GM23338 (cell line): ENCODE results near the gene HSF4. TPM values are rescaled to one million over a fixed set of nuclear protein-coding genes. Genes with fewer than 3 reads are reported as not detected.

ENCODE experiments used
- ATAC-seq: fragments of 200-7000 bp; cut with Tn5 transposase; 3 replicates; pipeline ENCODE4 v1.9.1; 2020
- DNase-seq: peaks from one replicate; pipeline ENCODE4 v3.0.0-alpha.2; 2015; ENCODE audit warnings: low spot score
- H2AFZ ChIP-seq: fragments of 200-600 bp; sonication (generic); 2 replicates; pipeline ENCODE4 v1.8.0; 2016; ENCODE audit warnings: antibody characterized with exemption, mild to moderate bottlenecking, moderate library complexity
- H3F3A ChIP-seq: fragments of 200-600 bp; sonication (generic); replicated peaks from 2 replicates; pipeline ENCODE4 v1.8.0; 2017; ENCODE audit warnings: antibody characterized with exemption, mixed run types, low read depth
- H3K27ac ChIP-seq: fragments of 200-600 bp; sonication (generic); 2 replicates; pipeline ENCODE4 v1.6.1; 2016; ENCODE audit warnings: low read depth
- H3K27me3 ChIP-seq: fragments of 200-600 bp; sonication (generic); 2 replicates; pipeline ENCODE4 v1.8.0; 2016; ENCODE audit warnings: mild to moderate bottlenecking, mixed run types, moderate library complexity; ENCODE audit not compliant: insufficient read depth
- H3K36me3 ChIP-seq: fragments of 200-600 bp; sonication (generic); 2 replicates; pipeline ENCODE4 v1.8.0; 2016; ENCODE audit warnings: mild to moderate bottlenecking; ENCODE audit not compliant: insufficient read depth
- H3K4me1 ChIP-seq: fragments of 200-600 bp; sonication (generic); 2 replicates; pipeline ENCODE4 v1.8.0; 2016; ENCODE audit warnings: mild to moderate bottlenecking, moderate library complexity; ENCODE audit not compliant: insufficient read depth
- H3K4me2 ChIP-seq: fragments of 200-600 bp; sonication (generic); 2 replicates; pipeline ENCODE4 v1.7.1; 2017; ENCODE audit warnings: mixed run types
- H3K4me3 ChIP-seq: fragments of 200-600 bp; sonication (generic); 2 replicates; pipeline ENCODE4 v1.6.1; 2016; ENCODE audit warnings: mixed run types
- H3K79me2 ChIP-seq: fragments of 200-600 bp; sonication (generic); replicated peaks from 2 replicates; pipeline ENCODE4 v1.8.0; 2017; ENCODE audit warnings: mild to moderate bottlenecking; ENCODE audit not compliant: insufficient read depth
- H3K9me2 ChIP-seq: fragments of 200-600 bp; sonication (generic); 2 replicates; pipeline ENCODE4 v1.8.0; 2017; ENCODE audit not compliant: insufficient read depth
- H4K20me1 ChIP-seq: fragments of 200-600 bp; sonication (generic); replicated peaks from 2 replicates; pipeline ENCODE4 v1.8.0; 2017; ENCODE audit warnings: mild to moderate bottlenecking; ENCODE audit not compliant: insufficient read depth
- H3K27ac Mint-ChIP-seq: 2 replicates; pipeline ENCODE4 v1.8.0; 2020; ENCODE audit warnings: inconsistent platforms, mild to moderate bottlenecking, moderate library complexity, mixed read lengths
- H3K27me3 Mint-ChIP-seq: 3 replicates; pipeline ENCODE4 v1.8.0; 2022; ENCODE audit warnings: low read depth, mild to moderate bottlenecking, moderate library complexity, mixed read lengths, inconsistent platforms; ENCODE audit not compliant: insufficient read depth, poor library complexity
- H3K36me3 Mint-ChIP-seq: 3 replicates; pipeline ENCODE4 v1.8.0; 2021; ENCODE audit warnings: low read depth, mild to moderate bottlenecking, inconsistent platforms, moderate library complexity, mixed read lengths
- H3K4me1 Mint-ChIP-seq: 3 replicates; pipeline ENCODE4 v1.8.0; 2020; ENCODE audit warnings: mild to moderate bottlenecking, inconsistent platforms, mixed read lengths
- H3K4me3 Mint-ChIP-seq: 3 replicates; pipeline ENCODE4 v1.8.0; 2021; ENCODE audit warnings: moderate library complexity, mild to moderate bottlenecking, inconsistent platforms, mixed read lengths
- H3K9me3 Mint-ChIP-seq: 3 replicates; pipeline ENCODE4 v1.8.0; 2020; ENCODE audit warnings: moderate library complexity, mild to moderate bottlenecking, inconsistent platforms, mixed read lengths
- CREB1 ChIP-seq: fragments of 250-450 bp; sonication (Bioruptor Pico); IDR thresholded peaks from 2 replicates; pipeline ENCODE4 v1.5.0; 2020; ENCODE audit warnings: low read depth, mild to moderate bottlenecking, moderate library complexity
- CTCF ChIP-seq, 2 experiments: fragments of 200-600 bp in 1 of 2; sonication (generic) in 1 of 2; conservative IDR thresholded peaks; 2 replicates each; pipeline versions ENCODE4 v1.5.1 to v1.6.1; 2016 to 2017; ENCODE audit warnings: antibody characterized with exemption in 2 of 2, low read depth in 2 of 2, mild to moderate bottlenecking in 2 of 2, moderate library complexity in 1 of 2
- ETS1 ChIP-seq: IDR thresholded peaks from 2 replicates; pipeline ENCODE4 v1.6.1; 2016; ENCODE audit warnings: antibody characterized with exemption
- EZH2 ChIP-seq: fragments of 200-600 bp; sonication (generic); IDR thresholded peaks from one replicate; pipeline ENCODE4 v1.8.0; 2017; ENCODE audit warnings: antibody characterized with exemption, mild to moderate bottlenecking, low read depth; ENCODE audit not compliant: unreplicated experiment
- EZH2phosphoT487 ChIP-seq: fragments of 200-600 bp; sonication (generic); IDR thresholded peaks from one replicate; pipeline ENCODE4 v1.8.1; 2018; ENCODE audit warnings: antibody characterized with exemption; ENCODE audit not compliant: unreplicated experiment
- JUNB ChIP-seq: IDR thresholded peaks from one replicate; pipeline ENCODE4 v1.6.1; 2016; ENCODE audit warnings: antibody characterized with exemption; ENCODE audit not compliant: unreplicated experiment
- NANOG ChIP-seq: IDR thresholded peaks from 2 replicates; pipeline ENCODE4 v1.6.1; 2016; ENCODE audit warnings: antibody characterized with exemption, borderline replicate concordance
- POLR2AphosphoS5 ChIP-seq: IDR thresholded peaks from 2 replicates; pipeline ENCODE4 v1.6.1; 2016; ENCODE audit warnings: antibody characterized with exemption, low read depth
- REST ChIP-seq: IDR thresholded peaks from one replicate; pipeline ENCODE4 v1.6.1; 2018; ENCODE audit warnings: antibody characterized with exemption; ENCODE audit not compliant: unreplicated experiment
- STAT1 ChIP-seq: IDR thresholded peaks from one replicate; pipeline ENCODE4 v1.6.1; 2016; ENCODE audit warnings: antibody characterized with exemption; ENCODE audit not compliant: unreplicated experiment
- ZNF114 ChIP-seq: fragments of 250-450 bp; sonication (Bioruptor Pico); IDR thresholded peaks from 2 replicates; pipeline ENCODE4 v1.5.0; 2020; ENCODE audit warnings: mild to moderate bottlenecking, moderate library complexity
- ZNF331 ChIP-seq: fragments of 250-450 bp; sonication (Bioruptor Pico); IDR thresholded peaks from 2 replicates; pipeline ENCODE4 v1.5.0; 2020; ENCODE audit warnings: low read depth, mild to moderate bottlenecking, moderate library complexity
- polyA plus RNA-seq: library from polyadenylated mRNA; unstranded; fragments of >200 nt; fragmentation: Nextera tagmentation; extraction: Ambion mirVana; gene quantifications from 2 replicates; pipeline ENCODE4 v1.2.1, GENCODE V29; 2016
- total RNA-seq: library from RNA; depleted of rRNA; stranded (reverse); fragments of >200 nt; shearing (Covaris generic); gene quantifications from 2 replicates; pipeline ENCODE4 v1.2.3, GENCODE V29; 2014
- TF ChIP-seq, protein P1 (sequence below): fragments of 250-450 bp; sonication (Bioruptor Pico); IDR thresholded peaks from 2 replicates; pipeline ENCODE4 v1.5.0; 2020; ENCODE audit warnings: mild to moderate bottlenecking, moderate library complexity

Gene HSF4
- total and polyA plus RNA-seq, 2 experiments from 2014 or later = 0.19 to 1.3 TPM

GRCh38 chr16:67148656-67149275 lies 15.8 kb upstream of the HSF4 start:
- H3K36me3 Mint-ChIP-seq = peaks cover 26% of the 10 kb centered on the region
- ATAC-seq (no peak), DNase-seq (no peak)
- H3K27ac Mint-ChIP-seq = no peak overlapping the region
- TF ChIP-seq REST (no peak), ZNF331 (no peak), JUNB (no peak), EZH2phosphoT487 (no peak), POLR2AphosphoS5 (no peak), STAT1 (no peak), ZNF114 (CRISPR knock-in tag) (no peak), CREB1 (no peak), ETS1 (no peak), CTCF (conservative IDR thresholded peaks at IDR 0.05; ENCODE audit: low read depth in 2 of 2) (no peak), EZH2 (no peak), NANOG (no peak)
- TF ChIP-seq, protein P1, sequence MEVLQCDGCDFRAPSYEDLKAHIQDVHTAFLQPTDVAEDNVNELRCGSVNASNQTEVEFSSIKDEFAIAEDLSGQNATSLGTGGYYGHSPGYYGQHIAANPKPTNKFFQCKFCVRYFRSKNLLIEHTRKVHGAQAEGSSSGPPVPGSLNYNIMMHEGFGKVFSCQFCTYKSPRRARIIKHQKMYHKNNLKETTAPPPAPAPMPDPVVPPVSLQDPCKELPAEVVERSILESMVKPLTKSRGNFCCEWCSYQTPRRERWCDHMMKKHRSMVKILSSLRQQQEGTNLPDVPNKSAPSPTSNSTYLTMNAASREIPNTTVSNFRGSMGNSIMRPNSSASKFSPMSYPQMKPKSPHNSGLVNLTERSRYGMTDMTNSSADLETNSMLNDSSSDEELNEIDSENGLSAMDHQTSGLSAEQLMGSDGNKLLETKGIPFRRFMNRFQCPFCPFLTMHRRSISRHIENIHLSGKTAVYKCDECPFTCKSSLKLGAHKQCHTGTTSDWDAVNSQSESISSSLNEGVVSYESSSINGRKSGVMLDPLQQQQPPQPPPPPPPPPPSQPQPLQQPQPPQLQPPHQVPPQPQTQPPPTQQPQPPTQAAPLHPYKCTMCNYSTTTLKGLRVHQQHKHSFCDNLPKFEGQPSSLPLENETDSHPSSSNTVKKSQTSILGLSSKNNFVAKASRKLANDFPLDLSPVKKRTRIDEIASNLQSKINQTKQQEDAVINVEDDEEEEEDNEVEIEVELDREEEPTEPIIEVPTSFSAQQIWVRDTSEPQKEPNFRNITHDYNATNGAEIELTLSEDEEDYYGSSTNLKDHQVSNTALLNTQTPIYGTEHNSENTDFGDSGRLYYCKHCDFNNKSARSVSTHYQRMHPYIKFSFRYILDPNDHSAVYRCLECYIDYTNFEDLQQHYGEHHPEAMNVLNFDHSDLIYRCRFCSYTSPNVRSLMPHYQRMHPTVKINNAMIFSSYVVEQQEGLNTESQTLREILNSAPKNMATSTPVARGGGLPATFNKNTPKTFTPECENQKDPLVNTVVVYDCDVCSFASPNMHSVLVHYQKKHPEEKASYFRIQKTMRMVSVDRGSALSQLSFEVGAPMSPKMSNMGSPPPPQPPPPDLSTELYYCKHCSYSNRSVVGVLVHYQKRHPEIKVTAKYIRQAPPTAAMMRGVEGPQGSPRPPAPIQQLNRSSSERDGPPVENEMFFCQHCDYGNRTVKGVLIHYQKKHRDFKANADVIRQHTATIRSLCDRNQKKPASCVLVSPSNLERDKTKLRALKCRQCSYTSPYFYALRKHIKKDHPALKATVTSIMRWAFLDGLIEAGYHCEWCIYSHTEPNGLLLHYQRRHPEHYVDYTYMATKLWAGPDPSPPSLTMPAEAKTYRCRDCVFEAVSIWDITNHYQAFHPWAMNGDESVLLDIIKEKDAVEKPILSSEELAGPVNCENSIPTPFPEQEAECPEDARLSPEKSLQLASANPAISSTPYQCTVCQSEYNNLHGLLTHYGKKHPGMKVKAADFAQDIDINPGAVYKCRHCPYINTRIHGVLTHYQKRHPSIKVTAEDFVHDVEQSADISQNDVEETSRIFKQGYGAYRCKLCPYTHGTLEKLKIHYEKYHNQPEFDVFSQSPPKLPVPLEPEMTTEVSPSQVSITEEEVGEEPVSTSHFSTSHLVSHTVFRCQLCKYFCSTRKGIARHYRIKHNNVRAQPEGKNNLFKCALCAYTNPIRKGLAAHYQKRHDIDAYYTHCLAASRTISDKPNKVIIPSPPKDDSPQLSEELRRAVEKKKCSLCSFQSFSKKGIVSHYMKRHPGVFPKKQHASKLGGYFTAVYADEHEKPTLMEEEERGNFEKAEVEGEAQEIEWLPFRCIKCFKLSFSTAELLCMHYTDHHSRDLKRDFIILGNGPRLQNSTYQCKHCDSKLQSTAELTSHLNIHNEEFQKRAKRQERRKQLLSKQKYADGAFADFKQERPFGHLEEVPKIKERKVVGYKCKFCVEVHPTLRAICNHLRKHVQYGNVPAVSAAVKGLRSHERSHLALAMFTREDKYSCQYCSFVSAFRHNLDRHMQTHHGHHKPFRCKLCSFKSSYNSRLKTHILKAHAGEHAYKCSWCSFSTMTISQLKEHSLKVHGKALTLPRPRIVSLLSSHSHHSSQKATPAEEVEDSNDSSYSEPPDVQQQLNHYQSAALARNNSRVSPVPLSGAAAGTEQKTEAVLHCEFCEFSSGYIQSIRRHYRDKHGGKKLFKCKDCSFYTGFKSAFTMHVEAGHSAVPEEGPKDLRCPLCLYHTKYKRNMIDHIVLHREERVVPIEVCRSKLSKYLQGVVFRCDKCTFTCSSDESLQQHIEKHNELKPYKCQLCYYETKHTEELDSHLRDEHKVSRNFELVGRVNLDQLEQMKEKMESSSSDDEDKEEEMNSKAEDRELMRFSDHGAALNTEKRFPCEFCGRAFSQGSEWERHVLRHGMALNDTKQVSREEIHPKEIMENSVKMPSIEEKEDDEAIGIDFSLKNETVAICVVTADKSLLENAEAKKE (CRISPR knock-in tag) = no peak
- peaks cover 10% of the 10 kb centered on the region; the same call in 2 of the 3 replicates for H3K4me1 Mint-ChIP-seq
- H3K4me3 Mint-ChIP-seq = peak overlapping the region; percentile 58; the same call in 1 of the 3 replicates
- Histone ChIP-seq H3K4me3 (no peak overlapping the region), H3K4me1 (peaks cover 6% of the 10 kb centered on the region; the same call in 1 of the 2 replicates), H3K27ac (no peak overlapping the region), H3K9me2 (no peaks in the 10 kb centered on the region), H3K79me2 (no peaks in the 10 kb centered on the region), H4K20me1 (no peaks in the 10 kb centered on the region; the same call in none of the 2 replicates), H3K36me3 (no peaks in the 10 kb centered on the region), H3K27me3 (peaks cover 57% of the 10 kb centered on the region), H3F3A (0 out of 2 replicates have a peak, but pooled peaks cover 7% of the 10 kb centered on the region), H2AFZ (no peak overlapping the region), H3K4me2 (peak overlapping the region; percentile 94; the same call in 1 of the 2 replicates)
- H3K9me3 Mint-ChIP-seq = no peaks in the 10 kb centered on the region
- H3K27me3 Mint-ChIP-seq = peaks cover 38% of the 10 kb centered on the region
